PC-9 (cell line): ENCODE measurements around the gene NADK2.

ENCODE experiments used
- CTCF ChIP-seq: fragments of 200-600 bp; sonication (generic); conservative IDR thresholded peaks from 2 replicates; pipeline ENCODE4 v1.6.1; 2017; ENCODE audit warnings: mixed run types, antibody characterized with exemption, mild to moderate bottlenecking, moderate library complexity
- EZH2 ChIP-seq: fragments of 200-600 bp; sonication (generic); IDR thresholded peaks from 2 replicates; pipeline ENCODE4 v1.8.0; 2017; ENCODE audit warnings: antibody characterized with exemption, low read depth

DNA sequence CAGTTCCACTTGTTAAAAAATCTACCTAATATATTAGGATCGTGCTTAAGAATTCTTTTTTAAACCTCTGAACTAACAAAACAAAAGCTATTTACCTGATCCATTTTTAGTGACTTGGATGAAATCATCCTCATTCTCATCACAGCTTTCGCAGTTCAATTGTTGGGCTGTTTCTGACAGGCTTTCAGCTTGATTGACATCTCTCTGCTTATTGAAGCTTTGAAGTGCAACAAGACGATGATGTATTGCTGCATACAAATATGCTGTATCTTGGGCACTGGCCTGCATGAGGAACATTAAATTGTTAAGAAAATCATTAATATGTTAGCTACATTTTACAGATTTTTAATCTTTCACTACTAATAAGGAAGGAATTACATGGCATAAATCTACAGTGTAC lies 9.5 kb upstream of the NADK2 start:
- TF ChIP-seq CTCF (no peak), EZH2 (no peak)
